Memory B cell (primary cell): ENCODE measurements around the gene C9orf72.
"Not testable (repeated sequence)": the region's sequence is repeated elsewhere in the genome, so short reads cannot be mapped to it uniquely, and the experiment has no call there.

Experiments
- ATAC-seq: fragments of 150-1000 bp; cut with Tn5 transposase; 2 replicates; pipeline ENCODE4 v1.10.0; 2021; ENCODE audit warnings: low read depth, mild to moderate bottlenecking, moderate library complexity
- DNase-seq, 2 donors: peaks; one replicate each; pipeline ENCODE4 v3.0.0; 2022; ENCODE audit warnings: low spot score in 2 of 2
- H3K27ac Mint-ChIP-seq: one replicate; pipeline ENCODE4 v1.8.0; 2022; ENCODE audit warnings: mild to moderate bottlenecking, moderate library complexity, mixed read lengths
- H3K27me3 Mint-ChIP-seq: one replicate; pipeline ENCODE4 v1.8.0; 2022; ENCODE audit warnings: mixed read lengths
- H3K36me3 Mint-ChIP-seq: one replicate; pipeline ENCODE4 v1.8.0; 2022; ENCODE audit warnings: mild to moderate bottlenecking, mixed read lengths
- H3K4me1 Mint-ChIP-seq: one replicate; pipeline ENCODE4 v1.8.0; 2022; ENCODE audit warnings: mixed read lengths
- H3K4me3 Mint-ChIP-seq: one replicate; pipeline ENCODE4 v1.8.0; 2022; ENCODE audit warnings: mild to moderate bottlenecking, moderate library complexity, mixed read lengths
- H3K9me3 Mint-ChIP-seq: one replicate; pipeline ENCODE4 v1.8.0; 2022; ENCODE audit warnings: mixed read lengths

The C9orf72 gene

DNA sequence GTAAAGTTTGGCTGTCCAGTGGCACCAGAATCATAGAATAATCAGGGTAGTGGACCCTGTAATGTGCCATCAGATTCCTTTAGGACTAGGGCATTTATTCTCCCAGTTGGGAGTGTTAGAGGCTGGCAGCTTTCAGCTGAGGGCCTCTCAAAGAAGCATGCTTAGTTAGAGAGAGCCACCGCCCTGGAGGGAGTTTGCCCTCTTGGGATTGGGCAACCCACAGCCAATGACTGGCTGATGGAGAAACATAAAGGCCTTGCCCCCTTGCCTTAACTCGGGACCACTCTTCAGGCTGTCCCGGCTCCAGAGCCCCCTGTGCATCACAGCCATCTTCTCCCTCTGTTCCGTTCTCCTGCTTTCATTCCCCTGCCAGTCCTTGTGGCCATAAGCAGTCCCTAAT lies 69.7 kb downstream of the C9orf72 start:
- Mint-ChIP-seq H3K36me3 (peaks cover 14% of the 10 kb centered on the region), H3K4me1 (peaks cover 42% of the 10 kb centered on the region), H3K27ac (peak overlapping the region; percentile 14), H3K4me3 (no peak overlapping the region), H3K9me3 (peaks cover 1% of the 10 kb centered on the region), H3K27me3 (no peaks in the 10 kb centered on the region)
- no peak for ATAC-seq
- DNase-seq = no peak

DNA sequence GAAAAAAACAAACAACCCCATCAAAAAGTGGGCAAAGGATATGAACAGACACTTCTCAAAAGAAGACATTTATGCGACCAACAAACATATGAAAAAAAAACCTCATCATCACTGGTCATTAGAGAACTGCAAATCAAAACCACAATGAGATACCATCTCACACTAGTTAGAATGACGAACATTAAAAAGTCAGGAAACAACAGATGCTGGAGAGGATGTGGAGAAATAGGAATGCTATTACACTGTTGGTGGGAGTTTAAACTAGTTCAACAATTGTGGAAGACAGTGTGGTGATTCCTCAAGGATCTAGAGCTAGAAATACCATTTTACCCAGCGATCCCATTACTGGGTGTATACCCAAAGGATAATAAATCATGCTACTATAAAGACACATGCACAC lies 72.4 kb downstream of the C9orf72 start:
- not testable (repeated sequence) for ATAC-seq

DNA sequence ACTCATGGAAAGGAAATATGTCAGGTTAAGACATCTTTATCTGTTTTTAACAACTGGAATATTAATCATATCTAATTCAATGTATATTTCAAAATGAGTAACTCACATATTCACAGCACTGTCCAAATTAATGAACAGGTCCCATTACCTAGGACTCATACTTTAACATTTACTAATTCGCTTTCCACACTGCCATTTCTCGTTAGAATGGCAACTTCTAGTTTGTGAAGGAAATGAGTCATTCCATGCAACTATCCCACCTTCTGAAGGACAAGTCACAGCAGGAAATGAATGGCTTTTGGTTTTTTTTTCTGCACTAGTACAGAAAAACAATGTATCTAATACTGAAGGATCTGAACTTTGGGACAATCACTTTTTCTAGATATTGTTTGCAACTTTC lies 73.8 kb downstream of the C9orf72 start:
- H3K9me3 Mint-ChIP-seq = no peaks in the 10 kb centered on the region
- ATAC-seq (no peak), DNase-seq (no peak)
- no peaks in the 10 kb centered on the region for H3K36me3 Mint-ChIP-seq
- no peaks in the 10 kb centered on the region for H3K27me3 Mint-ChIP-seq
- H3K4me1 Mint-ChIP-seq = peaks cover 34% of the 10 kb centered on the region
- no peak overlapping the region for H3K27ac Mint-ChIP-seq
- no peak overlapping the region for H3K4me3 Mint-ChIP-seq

More for the DNA sequence above, 72.4 kb downstream of the C9orf72 start:
- H3K27ac Mint-ChIP-seq, H3K9me3 Mint-ChIP-seq, H3K36me3 Mint-ChIP-seq, H3K27me3 Mint-ChIP-seq, H3K4me3 Mint-ChIP-seq, DNase-seq: not testable (repeated sequence)
- peaks cover 42% of the 10 kb centered on the region for H3K4me1 Mint-ChIP-seq

DNA sequence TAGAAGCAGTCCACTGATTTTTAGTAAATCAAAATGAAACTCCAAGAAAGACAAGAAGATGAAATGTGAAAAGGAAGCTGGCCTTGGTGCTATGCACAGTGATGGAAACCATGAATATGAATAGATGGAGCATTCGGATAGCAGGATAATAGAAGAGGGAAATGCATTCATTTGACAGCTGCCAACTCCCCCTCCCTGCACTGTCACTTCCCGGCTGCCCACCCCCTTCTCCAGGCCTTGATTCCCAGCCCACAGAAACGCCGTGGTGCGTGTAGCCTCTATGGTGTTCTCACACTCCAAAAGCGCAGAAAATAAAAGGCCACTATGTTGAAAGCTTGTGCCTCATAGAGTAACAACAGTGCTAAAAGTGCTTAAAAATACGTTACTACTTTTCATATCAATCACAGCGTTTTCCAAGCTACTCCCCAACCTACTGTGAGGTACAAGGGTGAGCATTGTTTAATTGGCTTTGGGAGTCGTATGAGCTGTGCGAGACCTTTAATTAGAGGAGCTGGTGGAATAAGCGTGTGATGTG lies 75.3 kb downstream of the C9orf72 start:
- H3K4me3 Mint-ChIP-seq = no peak overlapping the region
- no peak overlapping the region for H3K27ac Mint-ChIP-seq
- no peak for DNase-seq
- H3K36me3 Mint-ChIP-seq = peaks cover 4% of the 10 kb centered on the region
- H3K9me3 Mint-ChIP-seq = peaks cover 4% of the 10 kb centered on the region
- peaks cover 27% of the 10 kb centered on the region for H3K4me1 Mint-ChIP-seq
- no peaks in the 10 kb centered on the region for H3K27me3 Mint-ChIP-seq
- no peak for ATAC-seq
